ENCODE results near the gene KANK2. TPM values are rescaled to one million over a fixed set of nuclear protein-coding genes. Genes with fewer than 3 reads are reported as not detected.

The KANK2 gene
- total and polyA plus RNA-seq, 2 of the 13 experiments (the other 11 are each of a cell fraction or from before 2014, with no cell fraction given) = 5.7 to 12.9 TPM

GRCh38 chr19:11195681-11196080 lies 1.7 kb downstream of the KANK2 start:
- in situ Hi-C loops (cut with HindIII; ENCODE audit: extremely low pct_ligation_motif_present, low pct_unique_long_range_greater_than_20kb) (loop anchor here (5.0 kb wide), 1 partner anchor 38 kb away; the partner anchor contains the start of gene SPC24), intact Hi-C loops (cut with micrococcal nuclease; ENCODE audit: unreplicated experiment) (no loop called here)
- Histone ChIP-seq H3K4me1 (ENCODE audit: insufficient read depth, low read length) (peaks cover 25% of the 10 kb centered on the region), H3K4me2 (ENCODE audit: low read depth, low read length) (no peak overlapping the region), H3K9ac (ENCODE audit: insufficient read depth, low read depth, low read length) (no peak overlapping the region), H3K79me2 (ENCODE audit: insufficient read depth, low read length) (no peaks in the 10 kb centered on the region), H3K4me3 (replicated peaks in 1 of 3; ENCODE audit: insufficient read depth in 1 of 3, low read depth in 2 of 3, low read length in 3 of 3) (no peak overlapping the region), H2AFZ (ENCODE audit: low read length) (no peak overlapping the region), H4K20me1 (ENCODE audit: insufficient read depth, low read length) (no peaks in the 10 kb centered on the region), H3K27ac (ENCODE audit: extremely low read length, insufficient read depth, low read length) (no peak overlapping the region), H3K27me3 (ENCODE audit: control insufficient read depth in 1 of 2, insufficient read depth in 2 of 2, low read length in 2 of 2) (no peaks in the 10 kb centered on the region; a peak in 1 of 5 replicates), H3K9me3 (ENCODE audit: low read length) (no peaks in the 10 kb centered on the region), H3K36me3 (replicated peaks in 1 of 2; ENCODE audit: control insufficient read depth in 1 of 2, insufficient read depth in 2 of 2, low read length in 2 of 2) (peaks cover 0 to 14% of the 10 kb centered on the region in 2 experiments; a peak in 1 of 5 replicates)
- WGBS (ENCODE audit: low lambda C conversion rate) = 94% methylated on average over 12 of the region's 12 CpGs
- no TSS peak for BruUV-seq (replicated peaks)
- no peak for ATAC-seq
- no peak for DNase-seq (ENCODE audit: low spot score)
- CTCF ChIA-PET (ENCODE audit: low intra/inter-chr PET ratio, low total read pairs) = no interaction called here
- FAIRE-seq = no peak
- no peak for TF ChIP-seq ZNF547 (CRISPR knock-in tag; IDR thresholded peaks at IDR 0.05)
- no peak for TF ChIP-seq GLI4 (CRISPR knock-in tag; IDR thresholded peaks at IDR 0.05; ENCODE audit: borderline replicate concordance)
- no peak for TF ChIP-seq SMC3 (IDR thresholded peaks at IDR 0.05; ENCODE audit: low read length)
- no peak for TF ChIP-seq ZNF431 (CRISPR knock-in tag; IDR thresholded peaks at IDR 0.05; ENCODE audit: borderline replicate concordance, low read depth)
- TF ChIP-seq KLF12 (CRISPR knock-in tag; IDR thresholded peaks at IDR 0.05; ENCODE audit: borderline replicate concordance) = no peak
- no peak for TF ChIP-seq NBN (conservative IDR thresholded peaks at IDR 0.05)
- TF ChIP-seq ZNF251 (CRISPR knock-in tag; IDR thresholded peaks at IDR 0.05) = no peak
- TF ChIP-seq, protein P1, sequence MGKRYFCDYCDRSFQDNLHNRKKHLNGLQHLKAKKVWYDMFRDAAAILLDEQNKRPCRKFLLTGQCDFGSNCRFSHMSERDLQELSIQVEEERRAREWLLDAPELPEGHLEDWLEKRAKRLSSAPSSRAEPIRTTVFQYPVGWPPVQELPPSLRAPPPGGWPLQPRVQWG (CRISPR knock-in tag; IDR thresholded peaks at IDR 0.05; ENCODE audit: borderline replicate concordance, low read depth) = no peak
- TF ChIP-seq FOSL2 (CRISPR knock-in tag; IDR thresholded peaks at IDR 0.05) = no peak
- no peak for TF ChIP-seq KDM2A (CRISPR knock-in tag; IDR thresholded peaks at IDR 0.05; ENCODE audit: borderline replicate concordance, low read depth)
- TF ChIP-seq ZNF678 (CRISPR knock-in tag; IDR thresholded peaks at IDR 0.05) = no peak
- TF ChIP-seq ZC3H13 (CRISPR knock-in tag; IDR thresholded peaks at IDR 0.05) = no peak
- no peak for TF ChIP-seq ZNF850 (CRISPR knock-in tag; conservative IDR thresholded peaks at IDR 0.05)
- TF ChIP-seq DNMT3B (CRISPR knock-in tag; conservative IDR thresholded peaks at IDR 0.05) = no peak
- TF ChIP-seq TMF1 (CRISPR knock-in tag; IDR thresholded peaks at IDR 0.05; ENCODE audit: low read depth) = no peak
- TF ChIP-seq IRX3 (CRISPR knock-in tag; IDR thresholded peaks at IDR 0.05; ENCODE audit: borderline replicate concordance, low read depth) = no peak
- no peak for TF ChIP-seq HOMEZ (CRISPR knock-in tag; IDR thresholded peaks at IDR 0.05; ENCODE audit: low read depth)
- POLR2A ChIA-PET = interaction anchor here (0.6 to 1.8 kb wide), 2 partner anchors 52 to 66 kb away, joined by 3 to 5 read pairs; no protein-coding TSS in a partner anchor

Measured in HepG2 (cell line).